ENCODE data around the gene COA1. TPM values are rescaled to one million over a fixed set of nuclear protein-coding genes. Genes with fewer than 3 reads are reported as not detected.
A peak's percentile ranks its signal among the peaks of the same experiment; 100 is the strongest.

COA1 gene
- total RNA-seq, 1 donor from 2014 or later = 93.7 TPM

DNA sequence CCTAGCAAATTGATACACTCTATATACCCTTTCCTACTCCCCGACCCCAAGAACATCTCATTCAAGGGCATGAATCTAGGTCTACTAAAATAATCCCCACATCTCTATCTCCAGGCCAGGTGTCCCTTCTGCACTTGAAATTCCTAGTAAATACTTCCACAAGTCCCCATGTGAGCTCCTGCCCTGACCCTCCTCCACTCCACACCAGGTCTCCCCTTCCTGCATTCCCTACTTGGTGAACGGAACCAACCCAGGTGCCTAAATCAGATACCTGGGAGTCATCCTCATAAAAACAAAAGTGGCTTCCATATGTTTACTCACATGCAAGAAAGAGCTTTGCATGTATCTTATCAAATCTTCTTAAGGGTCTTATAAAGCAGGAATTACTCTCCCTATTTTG is 69.2 kb downstream of the COA1 start:
- H3K4me1 Mint-ChIP-seq = no peaks in the 10 kb centered on the region
- H3K9me3 Mint-ChIP-seq = no peaks in the 10 kb centered on the region
- DNase-seq (ENCODE audit: low spot score in 2 of 2, unreplicated experiment in 2 of 2) = no peak
- peaks cover 24% of the 10 kb centered on the region for H3K36me3 Mint-ChIP-seq
- H3K4me3 Mint-ChIP-seq = no peak overlapping the region
- no peak overlapping the region for H3K27ac Mint-ChIP-seq
- TF ChIP-seq, protein P1, sequence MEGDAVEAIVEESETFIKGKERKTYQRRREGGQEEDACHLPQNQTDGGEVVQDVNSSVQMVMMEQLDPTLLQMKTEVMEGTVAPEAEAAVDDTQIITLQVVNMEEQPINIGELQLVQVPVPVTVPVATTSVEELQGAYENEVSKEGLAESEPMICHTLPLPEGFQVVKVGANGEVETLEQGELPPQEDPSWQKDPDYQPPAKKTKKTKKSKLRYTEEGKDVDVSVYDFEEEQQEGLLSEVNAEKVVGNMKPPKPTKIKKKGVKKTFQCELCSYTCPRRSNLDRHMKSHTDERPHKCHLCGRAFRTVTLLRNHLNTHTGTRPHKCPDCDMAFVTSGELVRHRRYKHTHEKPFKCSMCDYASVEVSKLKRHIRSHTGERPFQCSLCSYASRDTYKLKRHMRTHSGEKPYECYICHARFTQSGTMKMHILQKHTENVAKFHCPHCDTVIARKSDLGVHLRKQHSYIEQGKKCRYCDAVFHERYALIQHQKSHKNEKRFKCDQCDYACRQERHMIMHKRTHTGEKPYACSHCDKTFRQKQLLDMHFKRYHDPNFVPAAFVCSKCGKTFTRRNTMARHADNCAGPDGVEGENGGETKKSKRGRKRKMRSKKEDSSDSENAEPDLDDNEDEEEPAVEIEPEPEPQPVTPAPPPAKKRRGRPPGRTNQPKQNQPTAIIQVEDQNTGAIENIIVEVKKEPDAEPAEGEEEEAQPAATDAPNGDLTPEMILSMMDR (IDR thresholded peaks at IDR 0.05; ENCODE audit: unreplicated experiment) = no peak
- H3K27me3 Mint-ChIP-seq (ENCODE audit: low read depth) = no peaks in the 10 kb centered on the region

GRCh38 chr7:43659549-43659896 is 69.8 kb downstream of the COA1 start:
- no peak overlapping the region for H3K4me3 Mint-ChIP-seq
- H3K4me1 Mint-ChIP-seq = no peaks in the 10 kb centered on the region
- TF ChIP-seq, protein P1 (IDR thresholded peaks at IDR 0.05; ENCODE audit: unreplicated experiment) = no peak
- H3K27ac Mint-ChIP-seq = no peak overlapping the region
- H3K36me3 Mint-ChIP-seq = peaks cover 21% of the 10 kb centered on the region
- H3K9me3 Mint-ChIP-seq = no peaks in the 10 kb centered on the region
- H3K27me3 Mint-ChIP-seq (ENCODE audit: low read depth) = no peaks in the 10 kb centered on the region
- no peak for DNase-seq (ENCODE audit: low spot score in 2 of 2, unreplicated experiment in 2 of 2)

DNA sequence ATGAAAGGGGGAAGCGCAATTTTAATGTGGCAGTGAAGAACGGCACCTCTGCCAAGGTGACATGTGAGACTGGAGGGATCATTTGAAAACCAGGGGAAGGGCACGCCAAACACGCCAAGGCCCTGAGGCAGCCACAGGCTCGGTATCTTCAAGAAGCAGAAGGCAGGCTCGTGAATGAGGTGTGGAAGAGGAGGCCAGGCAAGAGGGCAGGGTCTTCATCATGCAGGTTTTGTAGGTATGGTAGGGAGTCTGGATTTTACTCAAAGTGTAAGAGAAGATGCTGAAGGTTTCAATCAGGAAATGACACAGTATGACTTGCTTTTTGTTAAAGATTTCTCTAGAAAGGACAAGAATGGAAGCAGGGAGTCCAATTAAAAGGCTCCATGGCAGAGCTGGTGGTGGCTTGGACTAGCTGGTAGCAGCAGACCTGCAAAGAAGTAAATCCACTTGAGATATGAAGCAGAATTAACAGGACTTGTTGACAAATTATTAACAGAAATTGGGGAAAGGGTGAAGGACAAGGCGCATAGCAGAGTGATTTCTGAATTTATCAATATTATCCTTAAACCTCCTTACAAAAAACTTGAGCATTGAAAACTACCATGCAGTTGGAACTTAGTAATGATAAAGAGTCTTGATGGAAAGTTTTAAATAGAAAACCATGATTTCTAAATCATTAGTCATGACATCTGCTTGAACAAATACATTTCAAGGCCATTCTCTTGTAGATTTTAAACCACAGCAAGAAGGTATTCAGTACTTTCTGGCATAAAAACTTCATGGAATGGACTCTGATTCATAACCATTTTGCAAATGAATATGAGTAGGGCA is 70.4 kb downstream of the COA1 start:
- no peak for DNase-seq (ENCODE audit: low spot score in 2 of 2, unreplicated experiment in 2 of 2)
- TF ChIP-seq, protein P1 (IDR thresholded peaks at IDR 0.05; ENCODE audit: unreplicated experiment) = no peak
- Mint-ChIP-seq H3K4me1 (no peaks in the 10 kb centered on the region), H3K4me3 (no peak overlapping the region), H3K9me3 (no peaks in the 10 kb centered on the region), H3K36me3 (peaks cover 21% of the 10 kb centered on the region), H3K27ac (peak overlapping the region; percentile 23), H3K27me3 (ENCODE audit: low read depth) (no peaks in the 10 kb centered on the region)

DNA sequence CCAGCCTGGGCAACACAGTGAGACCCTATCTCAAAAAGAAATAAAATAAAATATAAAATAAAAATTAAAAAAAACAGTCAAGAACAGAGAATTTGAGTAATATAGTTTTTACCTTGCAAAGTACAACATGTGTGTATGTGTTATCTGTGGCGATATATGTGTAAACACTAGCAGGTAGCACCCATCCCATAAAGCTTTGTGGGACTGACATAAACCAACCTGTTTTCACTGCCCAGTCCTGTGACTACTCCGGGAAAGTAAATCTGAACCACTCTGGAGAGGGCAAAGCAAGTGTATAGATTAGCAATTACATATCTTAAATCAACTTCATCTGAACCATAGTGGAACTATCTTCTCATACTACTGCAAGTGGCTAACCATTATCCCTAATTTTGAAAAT is 72.3 kb downstream of the COA1 start:
- Mint-ChIP-seq H3K4me3 (no peak overlapping the region), H3K36me3 (peaks cover 19% of the 10 kb centered on the region), H3K9me3 (no peaks in the 10 kb centered on the region), H3K4me1 (no peaks in the 10 kb centered on the region), H3K27ac (no peak overlapping the region), H3K27me3 (ENCODE audit: low read depth) (no peaks in the 10 kb centered on the region)
- TF ChIP-seq, protein P1 (IDR thresholded peaks at IDR 0.05; ENCODE audit: unreplicated experiment) = no peak
- DNase-seq (ENCODE audit: low spot score in 2 of 2, unreplicated experiment in 2 of 2) = no peak

DNA sequence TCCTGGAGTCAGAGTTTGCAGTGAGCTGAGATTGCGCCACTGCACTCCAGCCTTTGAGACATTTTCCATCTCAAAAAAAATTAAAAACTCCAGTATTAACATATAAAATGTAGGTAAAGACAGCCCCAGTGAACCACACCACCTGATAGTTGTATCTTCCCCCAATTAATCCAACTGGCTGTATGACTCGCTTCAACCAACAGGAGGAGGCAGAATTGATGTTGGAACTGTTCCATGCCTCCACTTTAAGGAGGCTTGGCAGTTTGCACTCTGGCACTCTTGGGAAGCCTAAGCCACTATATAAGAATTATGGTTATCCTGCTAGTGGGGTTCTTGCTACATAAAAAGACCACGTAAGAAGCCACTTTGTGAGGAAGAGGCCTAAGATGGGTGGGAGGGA is 73.7 kb downstream of the COA1 start:
- Mint-ChIP-seq H3K27me3 (ENCODE audit: low read depth) (no peaks in the 10 kb centered on the region), H3K27ac (no peak overlapping the region), H3K36me3 (peaks cover 19% of the 10 kb centered on the region), H3K4me1 (peaks cover 7% of the 10 kb centered on the region), H3K4me3 (no peak overlapping the region), H3K9me3 (no peaks in the 10 kb centered on the region)
- TF ChIP-seq, protein P1 (IDR thresholded peaks at IDR 0.05; ENCODE audit: unreplicated experiment) = no peak
- no peak for DNase-seq (ENCODE audit: low spot score in 2 of 2, unreplicated experiment in 2 of 2)
